Ramos (cell line): ENCODE data around the gene FAM221A.
"Not testable (repeated sequence)": the region's sequence is repeated elsewhere in the genome, so short reads cannot be mapped to it uniquely, and the experiment has no call there.

Experiments
- in situ Hi-C: fragments of 300-500 bp; cut with MboI; formaldehyde crosslinking; loops from one replicate; pipeline ENCODE4 v1.14.3; 2022; ENCODE audit warnings: low sequenced_read_pairs; ENCODE audit not compliant: unreplicated experiment

Gene FAM221A

GRCh38 chr7:23698822-23699221 lies 18.8 kb downstream of the FAM221A start:
- in situ Hi-C loops, result loop anchor here (10.0 kb wide), 1 partner anchor 124 kb away; no protein-coding TSS in a partner anchor

GRCh38 chr7:23700046-23700445 lies 20.0 kb downstream of the FAM221A start:
- in situ Hi-C loops, result loop anchor here (10.0 kb wide), 1 partner anchor 145 kb away; no protein-coding TSS in a partner anchor

- in situ Hi-C loops, result loop anchor here (5.0 to 10.0 kb wide), 2 partner anchors 154 to 437 kb away; no protein-coding TSS in a partner anchor
These were observed 29.2 kb downstream of the FAM221A start for GRCh38 chr7:23709081-23709750.

- in situ Hi-C loops, result loop anchor here (5.0 to 10.0 kb wide), 2 partner anchors 155 to 438 kb away; no protein-coding TSS in a partner anchor
These were observed 30.0 kb downstream of the FAM221A start, which contains the start of gene STK31 for GRCh38 chr7:23710000-23710399. TSS of gene STK31 (plus strand) at chr7:23710219. CDS start at chr7:23710286, 67 bp downstream.

- in situ Hi-C loops, result no loop called here
These were observed 32.6 kb downstream of the FAM221A start for GRCh38 chr7:23712368-23713284.

- in situ Hi-C loops, result no loop called here
These were observed 33.5 kb downstream of the FAM221A start for GRCh38 chr7:23713285-23714149.

- in situ Hi-C loops, result no loop called here
These were observed 34.1 kb downstream of the FAM221A start for GRCh38 chr7:23714150-23714464.

GRCh38 chr7:23714579-23714978 lies 34.6 kb downstream of the FAM221A start:
- in situ Hi-C loops, result no loop called here

- in situ Hi-C loops, result no loop called here
These were observed 35.1 kb downstream of the FAM221A start for GRCh38 chr7:23715099-23715498.

GRCh38 chr7:23717788-23718187 lies 37.8 kb downstream of the FAM221A start:
- in situ Hi-C loops, result no loop called here

GRCh38 chr7:23721456-23721855 lies 41.5 kb downstream of the FAM221A start:
- in situ Hi-C loops, result no loop called here

- in situ Hi-C loops, result not testable (repeated sequence)
These were observed 42.7 kb downstream of the FAM221A start for GRCh38 chr7:23722587-23723216.

GRCh38 chr7:23724113-23724512 lies 44.1 kb downstream of the FAM221A start:
- in situ Hi-C loops, result not testable (repeated sequence)

- in situ Hi-C loops, result no loop called here
These were observed 62.1 kb downstream of the FAM221A start for GRCh38 chr7:23742051-23742450.

- in situ Hi-C loops, result no loop called here
These were observed 63.2 kb downstream of the FAM221A start for GRCh38 chr7:23743226-23743625.

- in situ Hi-C loops, result no loop called here
These were observed 66.6 kb downstream of the FAM221A start for GRCh38 chr7:23746629-23747028.

GRCh38 chr7:23751852-23752251 lies 71.9 kb downstream of the FAM221A start:
- in situ Hi-C loops, result no loop called here
